Endothelial cell of umbilical vein (primary cell): ENCODE measurements around the gene PPP1R9A.

ENCODE experiments used
- EZH2 ChIP-seq: IDR thresholded peaks from 2 replicates; pipeline ENCODE4 v1.6.1; 2012; ENCODE audit warnings: borderline replicate concordance, low read depth, mild to moderate bottlenecking, moderate library complexity, low read length, inconsistent platforms; ENCODE audit not compliant: severe bottlenecking
- MYC ChIP-seq: IDR thresholded peaks from one replicate; pipeline ENCODE4 v1.6.1; 2011; ENCODE audit warnings: mild to moderate bottlenecking, low read depth, low read length
- POLR2A ChIP-seq: IDR thresholded peaks from 2 replicates; pipeline ENCODE4 v1.6.1; 2012; ENCODE audit warnings: low read depth, mild to moderate bottlenecking, control low read depth, low read length
- POLR2AphosphoS5 ChIP-seq: IDR thresholded peaks from 2 replicates; pipeline ENCODE4 v1.6.1; 2012; ENCODE audit warnings: low read depth, mild to moderate bottlenecking, control low read depth, low read length, moderate library complexity; ENCODE audit not compliant: insufficient read depth
- TF ChIP-seq, protein P1 (sequence below), 2 donors: IDR thresholded peaks; 1 replicate in 1 of 2; 2 replicates in 1 of 2; pipeline ENCODE4 v1.5.1; 2011; ENCODE audit warnings: low read length in 2 of 2, mild to moderate bottlenecking in 2 of 2, moderate library complexity in 2 of 2, control low read depth in 1 of 2, inconsistent platforms in 1 of 2, low read depth in 1 of 2; ENCODE audit not compliant: insufficient read depth in 1 of 2; ENCODE audit errors: extremely low read depth in 1 of 2

DNA sequence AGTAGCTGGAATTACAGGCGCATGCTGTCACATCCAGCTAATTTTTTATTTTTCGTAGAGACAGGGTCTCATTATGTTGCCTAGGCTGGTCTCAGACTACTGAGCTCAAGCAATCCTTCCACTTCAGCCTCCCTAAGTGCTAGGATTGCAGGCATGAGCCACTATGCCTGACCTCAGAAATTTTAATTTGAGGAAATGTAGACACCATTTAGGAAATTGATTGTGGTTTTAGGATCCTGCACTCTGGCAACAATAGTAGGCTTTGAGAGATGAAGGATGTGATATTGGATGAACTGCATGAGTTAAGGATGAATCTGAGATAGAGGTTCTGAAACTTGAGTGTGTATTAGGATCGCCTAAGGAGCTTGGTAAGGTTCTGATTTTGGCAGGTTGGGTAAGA, 66.5 kb downstream of the PPP1R9A start:
- TF ChIP-seq POLR2A (no peak), POLR2AphosphoS5 (no peak), MYC (no peak), EZH2 (no peak)
- TF ChIP-seq, protein P1, sequence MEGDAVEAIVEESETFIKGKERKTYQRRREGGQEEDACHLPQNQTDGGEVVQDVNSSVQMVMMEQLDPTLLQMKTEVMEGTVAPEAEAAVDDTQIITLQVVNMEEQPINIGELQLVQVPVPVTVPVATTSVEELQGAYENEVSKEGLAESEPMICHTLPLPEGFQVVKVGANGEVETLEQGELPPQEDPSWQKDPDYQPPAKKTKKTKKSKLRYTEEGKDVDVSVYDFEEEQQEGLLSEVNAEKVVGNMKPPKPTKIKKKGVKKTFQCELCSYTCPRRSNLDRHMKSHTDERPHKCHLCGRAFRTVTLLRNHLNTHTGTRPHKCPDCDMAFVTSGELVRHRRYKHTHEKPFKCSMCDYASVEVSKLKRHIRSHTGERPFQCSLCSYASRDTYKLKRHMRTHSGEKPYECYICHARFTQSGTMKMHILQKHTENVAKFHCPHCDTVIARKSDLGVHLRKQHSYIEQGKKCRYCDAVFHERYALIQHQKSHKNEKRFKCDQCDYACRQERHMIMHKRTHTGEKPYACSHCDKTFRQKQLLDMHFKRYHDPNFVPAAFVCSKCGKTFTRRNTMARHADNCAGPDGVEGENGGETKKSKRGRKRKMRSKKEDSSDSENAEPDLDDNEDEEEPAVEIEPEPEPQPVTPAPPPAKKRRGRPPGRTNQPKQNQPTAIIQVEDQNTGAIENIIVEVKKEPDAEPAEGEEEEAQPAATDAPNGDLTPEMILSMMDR (IDR thresholded peaks at IDR 0.05; ENCODE audit: extremely low read depth in 1 of 2, insufficient read depth in 1 of 2, low read depth in 1 of 2, low read length in 2 of 2): no peak
